ENCODE measurements around the gene DHX30.

- TF ChIP-seq, protein P1, sequence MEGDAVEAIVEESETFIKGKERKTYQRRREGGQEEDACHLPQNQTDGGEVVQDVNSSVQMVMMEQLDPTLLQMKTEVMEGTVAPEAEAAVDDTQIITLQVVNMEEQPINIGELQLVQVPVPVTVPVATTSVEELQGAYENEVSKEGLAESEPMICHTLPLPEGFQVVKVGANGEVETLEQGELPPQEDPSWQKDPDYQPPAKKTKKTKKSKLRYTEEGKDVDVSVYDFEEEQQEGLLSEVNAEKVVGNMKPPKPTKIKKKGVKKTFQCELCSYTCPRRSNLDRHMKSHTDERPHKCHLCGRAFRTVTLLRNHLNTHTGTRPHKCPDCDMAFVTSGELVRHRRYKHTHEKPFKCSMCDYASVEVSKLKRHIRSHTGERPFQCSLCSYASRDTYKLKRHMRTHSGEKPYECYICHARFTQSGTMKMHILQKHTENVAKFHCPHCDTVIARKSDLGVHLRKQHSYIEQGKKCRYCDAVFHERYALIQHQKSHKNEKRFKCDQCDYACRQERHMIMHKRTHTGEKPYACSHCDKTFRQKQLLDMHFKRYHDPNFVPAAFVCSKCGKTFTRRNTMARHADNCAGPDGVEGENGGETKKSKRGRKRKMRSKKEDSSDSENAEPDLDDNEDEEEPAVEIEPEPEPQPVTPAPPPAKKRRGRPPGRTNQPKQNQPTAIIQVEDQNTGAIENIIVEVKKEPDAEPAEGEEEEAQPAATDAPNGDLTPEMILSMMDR (IDR thresholded peaks at IDR 0.05), result no peak
- TF ChIP-seq EZH2phosphoT487 (IDR thresholded peaks at IDR 0.05), result no peak
- TF ChIP-seq EZH2 (IDR thresholded peaks at IDR 0.05), result no peak
Observed at GRCh38 chr3:47874438-47874837, 71.5 kb downstream of the DHX30 start.

All from neural progenitor cell (in vitro differentiated cells).